BE2C (cell line): ENCODE measurements around the gene SLC33A1.
"Not testable (repeated sequence)": the region's sequence is repeated elsewhere in the genome, so short reads cannot be mapped to it uniquely, and the experiment has no call there.

ENCODE experiments used
- DNase-seq: peaks from one replicate; pipeline ENCODE4 v3.0.0-alpha.2; 2020
- H3K27me3 ChIP-seq: fragments of 250-450 bp; sonication (Bioruptor Pico); 2 replicates; pipeline ENCODE4 v1.5.1; 2020; ENCODE audit warnings: mild to moderate bottlenecking
- H3K36me3 ChIP-seq: fragments of 250-450 bp; sonication (Bioruptor Pico); 2 replicates; pipeline ENCODE4 v1.5.1; 2020; ENCODE audit warnings: mild to moderate bottlenecking
- H3K4me1 ChIP-seq: fragments of 250-450 bp; sonication (Bioruptor Pico); 2 replicates; pipeline ENCODE4 v1.5.1; 2020
- H3K4me3 ChIP-seq: 2 replicates; pipeline ENCODE4 v1.5.1; 2011; ENCODE audit warnings: low read depth, low read length
- H3K9me3 ChIP-seq: fragments of 250-450 bp; sonication (Bioruptor Pico); 2 replicates; pipeline ENCODE4 v1.5.1; 2020
- TF ChIP-seq, protein P1 (sequence below): IDR thresholded peaks from 2 replicates; pipeline ENCODE4 v1.5.1; 2012; ENCODE audit warnings: mild to moderate bottlenecking, low read depth, low read length

The SLC33A1 gene

DNA sequence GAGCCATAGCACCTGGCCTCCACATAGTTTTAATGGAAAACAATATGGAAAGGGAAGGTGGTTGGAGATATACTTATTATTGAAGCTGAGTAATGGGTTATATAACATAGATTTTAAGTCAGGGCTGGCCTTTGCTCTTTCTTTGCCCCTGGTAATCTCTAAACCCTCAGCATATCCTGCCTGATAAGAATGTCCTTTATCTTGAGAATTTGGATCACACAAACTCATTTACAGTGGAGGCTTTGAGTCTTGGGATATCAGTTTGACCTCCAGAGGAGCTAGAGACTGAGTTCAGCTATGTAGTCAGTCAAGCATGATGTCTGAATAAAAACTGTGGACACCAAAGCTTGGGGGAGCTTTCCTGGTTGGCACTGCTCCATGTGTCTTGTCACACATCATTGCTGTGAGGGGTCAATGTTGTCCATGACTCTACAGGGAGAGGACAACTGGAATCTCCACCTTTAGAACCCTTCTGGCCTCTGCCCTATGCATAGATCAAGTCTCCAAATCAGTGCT is 39.1 kb downstream of the SLC33A1 start:
- DNase-seq = no peak
- no peaks in the 10 kb centered on the region for H3K4me1 ChIP-seq
- no peaks in the 10 kb centered on the region for H3K9me3 ChIP-seq
- TF ChIP-seq, protein P1, sequence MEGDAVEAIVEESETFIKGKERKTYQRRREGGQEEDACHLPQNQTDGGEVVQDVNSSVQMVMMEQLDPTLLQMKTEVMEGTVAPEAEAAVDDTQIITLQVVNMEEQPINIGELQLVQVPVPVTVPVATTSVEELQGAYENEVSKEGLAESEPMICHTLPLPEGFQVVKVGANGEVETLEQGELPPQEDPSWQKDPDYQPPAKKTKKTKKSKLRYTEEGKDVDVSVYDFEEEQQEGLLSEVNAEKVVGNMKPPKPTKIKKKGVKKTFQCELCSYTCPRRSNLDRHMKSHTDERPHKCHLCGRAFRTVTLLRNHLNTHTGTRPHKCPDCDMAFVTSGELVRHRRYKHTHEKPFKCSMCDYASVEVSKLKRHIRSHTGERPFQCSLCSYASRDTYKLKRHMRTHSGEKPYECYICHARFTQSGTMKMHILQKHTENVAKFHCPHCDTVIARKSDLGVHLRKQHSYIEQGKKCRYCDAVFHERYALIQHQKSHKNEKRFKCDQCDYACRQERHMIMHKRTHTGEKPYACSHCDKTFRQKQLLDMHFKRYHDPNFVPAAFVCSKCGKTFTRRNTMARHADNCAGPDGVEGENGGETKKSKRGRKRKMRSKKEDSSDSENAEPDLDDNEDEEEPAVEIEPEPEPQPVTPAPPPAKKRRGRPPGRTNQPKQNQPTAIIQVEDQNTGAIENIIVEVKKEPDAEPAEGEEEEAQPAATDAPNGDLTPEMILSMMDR = no peak
- H3K36me3 ChIP-seq = no peaks in the 10 kb centered on the region
- no peaks in the 10 kb centered on the region for H3K27me3 ChIP-seq
- no peak overlapping the region for H3K4me3 ChIP-seq

DNA sequence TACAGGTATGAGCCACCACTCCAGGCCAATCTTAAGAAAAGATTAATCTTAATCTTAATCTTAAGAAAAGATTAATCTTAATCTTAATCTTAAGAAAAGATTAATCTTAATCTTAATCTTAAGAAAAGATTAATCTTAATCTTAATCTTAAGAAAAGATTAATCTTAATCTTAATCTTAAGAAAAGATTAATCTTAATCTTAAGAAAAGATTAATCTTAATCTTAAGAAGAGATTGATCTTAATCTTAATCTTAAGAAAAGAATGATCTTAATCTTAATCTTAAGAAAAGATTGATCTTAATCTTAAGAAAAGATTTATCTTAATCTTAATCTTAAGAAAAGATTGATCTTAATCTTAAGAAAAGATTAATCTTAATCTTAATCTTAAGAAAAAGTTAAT is 41.0 kb downstream of the SLC33A1 start:
- H3K4me1 ChIP-seq, H3K27me3 ChIP-seq, H3K36me3 ChIP-seq, DNase-seq, H3K4me3 ChIP-seq, H3K9me3 ChIP-seq: not testable (repeated sequence)

DNA sequence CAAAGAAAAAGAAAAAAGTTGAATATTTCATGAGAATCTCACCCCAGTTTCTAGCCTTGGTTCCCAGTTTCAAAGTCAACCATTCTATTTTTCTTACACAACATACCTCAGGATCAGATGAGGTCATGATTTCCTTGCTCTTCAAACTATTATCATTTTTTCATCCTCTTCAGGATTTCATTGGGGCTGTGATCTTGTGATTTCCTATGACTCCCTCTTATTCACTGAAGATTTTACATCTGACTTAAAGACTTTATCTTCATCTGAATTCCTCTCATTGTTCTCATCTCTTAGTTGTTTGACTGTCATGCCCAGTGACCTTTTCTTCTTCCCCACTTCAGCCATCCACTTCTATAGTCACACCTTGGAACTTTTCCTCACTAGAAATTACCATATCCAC is 45.0 kb downstream of the SLC33A1 start:
- Histone ChIP-seq H3K9me3 (no peaks in the 10 kb centered on the region), H3K27me3 (no peaks in the 10 kb centered on the region), H3K4me1 (no peaks in the 10 kb centered on the region), H3K4me3 (no peak overlapping the region), H3K36me3 (no peaks in the 10 kb centered on the region)
- TF ChIP-seq, protein P1 = no peak
- DNase-seq = no peak

DNA sequence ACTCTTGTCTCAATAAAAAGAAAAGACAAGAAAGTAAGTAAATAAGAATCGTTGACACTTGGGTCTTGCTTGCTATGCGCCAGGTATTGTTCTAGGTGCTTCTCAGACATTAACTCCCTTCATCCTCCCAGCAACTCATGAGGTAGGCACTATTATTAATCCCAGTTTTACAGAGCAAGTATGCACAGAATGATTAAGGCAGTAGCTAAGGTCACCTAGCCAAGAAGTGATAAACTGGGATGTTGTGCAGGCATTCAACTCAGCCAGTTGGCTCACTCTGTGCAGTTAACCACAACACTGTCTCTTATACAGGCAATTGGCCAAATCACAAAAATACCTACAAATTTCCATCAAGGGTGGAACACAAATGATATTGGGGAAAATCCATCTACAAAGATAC is 46.4 kb downstream of the SLC33A1 start:
- DNase-seq = no peak

DNA sequence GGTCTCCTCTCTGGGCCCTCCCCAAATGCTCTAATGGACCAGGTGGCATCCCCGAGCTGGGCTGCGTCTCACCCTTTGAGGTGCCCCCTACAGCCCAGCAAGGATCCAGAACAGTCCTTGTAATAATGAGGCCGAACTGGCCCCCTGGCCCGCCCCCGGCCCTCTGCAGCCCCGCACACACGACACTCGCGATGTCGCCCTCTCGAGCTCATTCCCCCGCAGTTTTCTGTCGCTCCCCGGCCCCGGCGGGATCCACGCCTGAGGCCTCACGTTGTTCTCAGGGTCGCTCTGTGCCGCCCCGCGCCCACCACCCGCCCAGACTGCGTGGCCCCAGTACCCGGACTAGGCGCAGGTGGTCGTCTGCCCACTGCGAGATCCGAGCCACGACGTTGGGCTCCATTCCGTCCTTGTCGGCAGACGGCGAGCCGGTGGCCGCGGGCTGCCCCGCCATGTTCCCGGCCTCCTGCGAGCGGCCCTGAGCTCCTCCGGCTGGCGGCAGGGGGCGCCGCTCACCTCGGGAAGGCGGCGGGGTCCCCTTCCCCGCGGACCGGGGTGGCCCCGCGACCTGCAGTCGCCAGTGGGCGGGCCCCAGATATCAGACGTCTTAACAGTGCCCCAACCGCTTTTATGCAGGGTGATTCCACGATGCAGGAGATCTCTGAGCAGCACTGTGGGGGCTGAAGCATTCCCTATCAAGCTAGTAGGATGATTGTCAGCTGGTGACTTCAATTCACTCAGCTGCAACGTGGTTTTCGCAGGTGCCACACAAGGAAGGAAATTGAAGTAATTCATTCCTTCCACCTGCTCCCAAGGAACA is 48.2 kb downstream of the SLC33A1 start, which contains the start of gene C3orf33:
Gene C3orf33 (minus strand): TSS at position 477 of the 817 bp plus-strand sequence. CDS start 26 bp downstream, at position 451.
- TF ChIP-seq, protein P1 = peak; percentile 72
- Histone ChIP-seq H3K36me3 (no peaks in the 10 kb centered on the region), H3K9me3 (no peaks in the 10 kb centered on the region), H3K4me1 (no peaks in the 10 kb centered on the region), H3K4me3 (peak within 1 kb of the TSS; percentile 79), H3K27me3 (no peaks in the 10 kb centered on the region)
- peak; percentile 81 for DNase-seq

More for the DNA sequence above, 46.4 kb downstream of the SLC33A1 start:
- TF ChIP-seq, protein P1 = no peak
- Histone ChIP-seq H3K9me3 (no peaks in the 10 kb centered on the region), H3K4me3 (no peak overlapping the region), H3K27me3 (no peaks in the 10 kb centered on the region), H3K36me3 (no peaks in the 10 kb centered on the region), H3K4me1 (no peaks in the 10 kb centered on the region)

DNA sequence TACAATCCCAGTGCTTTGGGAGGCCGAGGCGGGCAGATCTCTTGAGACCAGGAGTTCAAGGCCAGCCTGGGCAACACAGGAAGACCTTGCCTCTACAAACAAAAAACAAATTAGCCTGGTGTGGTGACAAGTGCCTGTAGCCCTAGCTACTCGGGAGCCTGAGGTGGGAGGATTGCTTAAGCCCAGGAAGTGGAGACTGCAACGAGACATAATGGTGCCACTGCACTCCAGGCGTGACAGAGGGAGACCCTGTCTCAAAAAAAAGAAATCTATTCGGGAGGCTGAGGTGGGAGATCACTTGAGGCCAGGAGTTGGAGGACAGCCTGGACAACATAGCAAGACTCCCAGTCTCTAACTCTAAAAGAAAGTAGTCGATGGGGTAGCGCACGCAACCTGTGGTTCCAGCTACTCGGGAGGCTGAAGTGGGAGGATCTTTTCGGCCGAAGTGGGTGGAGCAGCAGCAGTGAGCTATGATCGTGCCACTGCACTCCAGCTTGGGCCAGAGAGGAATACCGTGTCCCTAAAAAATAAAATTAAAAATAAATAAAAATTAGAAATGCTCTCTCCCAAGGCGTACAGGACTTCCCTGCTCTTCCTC is 48.9 kb downstream of the SLC33A1 start:
- peak overlapping the region; percentile 79 for H3K4me3 ChIP-seq
- H3K36me3 ChIP-seq = no peaks in the 10 kb centered on the region
- no peak for DNase-seq
- no peaks in the 10 kb centered on the region for H3K9me3 ChIP-seq
- no peaks in the 10 kb centered on the region for H3K27me3 ChIP-seq
- H3K4me1 ChIP-seq = no peaks in the 10 kb centered on the region
- TF ChIP-seq, protein P1 = no peak
